Measurements from ENCODE around the gene TBX15.

DNA sequence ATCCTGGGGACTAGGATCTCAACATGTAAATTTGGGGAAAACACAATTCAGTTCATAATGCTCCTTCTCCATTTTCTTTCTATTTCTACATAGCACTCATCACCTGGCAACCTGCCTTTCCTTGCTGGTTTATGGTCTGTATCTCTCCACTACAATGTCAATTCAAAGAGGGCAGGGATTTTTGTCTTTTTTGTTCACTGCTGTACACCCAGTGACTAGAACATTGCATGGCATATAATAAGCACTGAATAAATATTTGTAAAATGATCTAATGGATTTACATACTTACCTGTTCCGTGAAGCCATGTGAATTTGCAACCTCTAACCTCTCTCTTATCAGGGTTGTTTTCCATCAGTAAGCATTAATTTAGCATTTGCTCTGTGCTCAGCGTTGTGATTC is 27.4 kb upstream of the TBX15 start:
- no peak for TF ChIP-seq SP1 (IDR thresholded peaks at IDR 0.05)
- TF ChIP-seq, protein P1, sequence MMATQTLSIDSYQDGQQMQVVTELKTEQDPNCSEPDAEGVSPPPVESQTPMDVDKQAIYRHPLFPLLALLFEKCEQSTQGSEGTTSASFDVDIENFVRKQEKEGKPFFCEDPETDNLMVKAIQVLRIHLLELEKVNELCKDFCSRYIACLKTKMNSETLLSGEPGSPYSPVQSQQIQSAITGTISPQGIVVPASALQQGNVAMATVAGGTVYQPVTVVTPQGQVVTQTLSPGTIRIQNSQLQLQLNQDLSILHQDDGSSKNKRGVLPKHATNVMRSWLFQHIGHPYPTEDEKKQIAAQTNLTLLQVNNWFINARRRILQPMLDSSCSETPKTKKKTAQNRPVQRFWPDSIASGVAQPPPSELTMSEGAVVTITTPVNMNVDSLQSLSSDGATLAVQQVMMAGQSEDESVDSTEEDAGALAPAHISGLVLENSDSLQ (IDR thresholded peaks at IDR 0.05), result no peak
- TF ChIP-seq BHLHE40 (IDR thresholded peaks at IDR 0.05; ENCODE audit: borderline replicate concordance), result no peak
